ENCODE results near the gene ALKBH2. TPM values are rescaled to one million over a fixed set of nuclear protein-coding genes. Genes with fewer than 3 reads are reported as not detected.
"Not testable (repeated sequence)": the region's sequence is repeated elsewhere in the genome, so short reads cannot be mapped to it uniquely, and the experiment has no call there.

Gene ALKBH2
- total RNA-seq, 4 donors from 2014 or later: 17.6 to 36.5 (median 26.0) TPM

DNA sequence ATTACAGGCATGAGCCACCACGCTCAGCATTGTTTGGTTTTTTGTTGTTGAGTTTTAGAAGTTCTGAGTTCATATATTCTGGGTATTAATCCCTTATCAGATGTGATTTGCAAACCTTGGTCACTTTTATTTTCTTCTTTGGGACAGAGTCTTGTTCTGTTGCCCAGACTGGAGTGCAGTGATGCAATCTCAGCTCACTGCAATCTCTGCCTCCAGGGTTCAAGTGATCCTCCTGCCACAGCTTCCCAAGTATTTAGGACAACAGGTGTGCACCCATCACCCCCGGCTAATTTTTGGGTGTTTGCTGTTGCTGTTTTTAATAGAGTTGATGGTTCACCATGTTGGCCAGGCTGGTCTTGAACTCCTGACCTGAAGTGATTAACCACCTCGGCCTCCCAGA lies 29.1 kb downstream of the ALKBH2 start:
- no peak for DNase-seq (ENCODE audit: low spot score in 2 of 2)
- no peak for TF ChIP-seq POLR2A (IDR thresholded peaks at IDR 0.05)
- TF ChIP-seq, protein P1, sequence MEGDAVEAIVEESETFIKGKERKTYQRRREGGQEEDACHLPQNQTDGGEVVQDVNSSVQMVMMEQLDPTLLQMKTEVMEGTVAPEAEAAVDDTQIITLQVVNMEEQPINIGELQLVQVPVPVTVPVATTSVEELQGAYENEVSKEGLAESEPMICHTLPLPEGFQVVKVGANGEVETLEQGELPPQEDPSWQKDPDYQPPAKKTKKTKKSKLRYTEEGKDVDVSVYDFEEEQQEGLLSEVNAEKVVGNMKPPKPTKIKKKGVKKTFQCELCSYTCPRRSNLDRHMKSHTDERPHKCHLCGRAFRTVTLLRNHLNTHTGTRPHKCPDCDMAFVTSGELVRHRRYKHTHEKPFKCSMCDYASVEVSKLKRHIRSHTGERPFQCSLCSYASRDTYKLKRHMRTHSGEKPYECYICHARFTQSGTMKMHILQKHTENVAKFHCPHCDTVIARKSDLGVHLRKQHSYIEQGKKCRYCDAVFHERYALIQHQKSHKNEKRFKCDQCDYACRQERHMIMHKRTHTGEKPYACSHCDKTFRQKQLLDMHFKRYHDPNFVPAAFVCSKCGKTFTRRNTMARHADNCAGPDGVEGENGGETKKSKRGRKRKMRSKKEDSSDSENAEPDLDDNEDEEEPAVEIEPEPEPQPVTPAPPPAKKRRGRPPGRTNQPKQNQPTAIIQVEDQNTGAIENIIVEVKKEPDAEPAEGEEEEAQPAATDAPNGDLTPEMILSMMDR (IDR thresholded peaks at IDR 0.05): no peak
- intact Hi-C loops (cut with DNase I; ENCODE audit: low total_unique reads): no loop called here
- WGBS, 2 donors: 93 to 94% methylated on average over 3 of the region's 3 CpGs
- H3K4me3 ChIP-seq (ENCODE audit: low read depth, poor library complexity, severe bottlenecking): no peak overlapping the region

DNA sequence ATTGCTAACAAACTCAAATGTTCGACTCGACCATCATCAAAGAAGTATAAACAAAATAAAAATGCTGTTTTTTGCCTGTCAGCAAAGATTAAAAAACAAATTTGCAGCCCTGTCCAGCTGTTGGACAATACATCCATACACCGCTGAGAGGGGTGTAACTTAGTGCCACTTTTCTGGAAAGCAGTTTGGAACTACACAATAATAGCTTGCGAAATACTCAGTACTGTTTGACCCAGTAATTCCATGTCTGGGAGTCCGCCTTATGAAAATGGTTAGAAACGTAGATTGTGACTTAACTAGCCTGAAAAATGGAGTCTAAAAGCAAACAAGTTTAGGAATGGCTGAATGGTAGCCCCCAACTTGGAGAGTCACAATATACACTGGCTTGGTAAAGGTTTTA lies 34.5 kb downstream of the ALKBH2 start:
- no peak for TF ChIP-seq POLR2A (IDR thresholded peaks at IDR 0.05)
- TF ChIP-seq, protein P1 (IDR thresholded peaks at IDR 0.05): no peak
- WGBS, 2 donors: 95% methylated on average over 6 of the region's 6 CpGs
- no peak overlapping the region for H3K4me3 ChIP-seq (ENCODE audit: low read depth, poor library complexity, severe bottlenecking)
- DNase-seq (ENCODE audit: low spot score in 2 of 2): no peak
- intact Hi-C loops (cut with DNase I; ENCODE audit: low total_unique reads): no loop called here

DNA sequence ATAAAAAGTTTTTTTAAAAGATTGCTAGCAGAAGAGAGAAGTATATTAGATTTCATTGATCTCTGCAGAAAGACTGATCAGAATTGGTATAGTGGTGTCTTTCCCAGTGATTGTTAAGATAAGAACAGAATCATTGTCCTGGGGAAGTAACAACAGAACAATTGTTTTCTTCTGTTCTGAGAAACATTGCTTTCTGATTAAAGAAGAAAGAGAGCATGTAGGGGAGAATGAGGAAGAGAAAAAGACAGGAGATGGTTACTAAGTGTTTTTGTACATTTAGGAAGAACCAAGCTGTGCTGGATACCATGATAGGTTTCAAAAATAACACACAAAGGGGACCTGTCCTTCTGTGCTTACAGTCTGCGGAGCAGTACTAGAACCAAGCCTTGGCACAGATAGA lies 35.9 kb downstream of the ALKBH2 start:
- H3K4me3 ChIP-seq (ENCODE audit: low read depth, poor library complexity, severe bottlenecking): no peak overlapping the region
- TF ChIP-seq, protein P1 (IDR thresholded peaks at IDR 0.05): no peak
- no peak for TF ChIP-seq POLR2A (IDR thresholded peaks at IDR 0.05)
- WGBS, 2 donors: 96% methylated on average over 1 of the region's 1 CpG
- no peak for DNase-seq (ENCODE audit: low spot score in 2 of 2)
- intact Hi-C loops (cut with DNase I; ENCODE audit: low total_unique reads): no loop called here

DNA sequence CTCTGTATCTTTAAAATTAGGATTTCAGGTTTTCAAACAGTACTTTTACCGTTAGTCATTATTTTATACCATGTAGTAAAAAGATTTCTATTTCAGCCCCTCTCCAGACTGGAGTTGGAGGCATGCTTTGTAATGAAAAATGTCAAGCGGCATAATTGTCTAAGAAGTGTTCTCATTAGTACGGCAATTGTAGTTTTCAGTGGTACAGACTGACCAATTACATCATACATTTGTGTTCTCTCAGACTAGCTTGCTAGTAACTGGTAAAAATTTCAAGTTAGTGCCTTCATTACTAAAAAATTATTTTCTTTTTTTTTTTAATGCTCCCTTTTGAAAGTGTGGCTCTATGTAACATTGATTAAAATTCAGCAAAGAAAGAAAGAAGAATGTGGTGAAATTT lies 36.4 kb downstream of the ALKBH2 start:
- WGBS, 2 donors: 79 to 87% methylated on average over 3 of the region's 3 CpGs
- TF ChIP-seq POLR2A (IDR thresholded peaks at IDR 0.05): no peak
- TF ChIP-seq, protein P1 (IDR thresholded peaks at IDR 0.05): no peak
- DNase-seq (ENCODE audit: low spot score in 2 of 2): no peak
- intact Hi-C loops (cut with DNase I; ENCODE audit: low total_unique reads): no loop called here
- H3K4me3 ChIP-seq (ENCODE audit: low read depth, poor library complexity, severe bottlenecking): no peak overlapping the region

DNA sequence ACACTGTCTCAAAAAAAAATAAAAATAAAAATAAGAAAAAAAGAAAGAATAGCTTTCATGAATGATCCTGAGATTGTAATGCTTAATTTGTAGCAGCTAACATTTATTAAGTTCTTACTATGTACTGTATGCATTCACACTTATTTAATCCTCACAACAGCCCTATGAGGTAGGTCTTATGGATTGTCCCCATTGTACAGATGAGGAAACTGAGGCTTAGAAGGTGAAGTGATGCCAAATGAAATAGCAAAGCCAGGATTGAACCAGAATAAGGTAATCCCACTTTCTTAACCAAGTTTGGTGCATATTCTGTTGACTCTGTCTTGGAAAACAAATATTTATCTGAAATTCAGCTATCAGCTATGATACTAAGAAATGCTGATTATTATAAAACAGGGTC lies 38.8 kb downstream of the ALKBH2 start:
- no peak for DNase-seq (ENCODE audit: low spot score in 2 of 2)
- no peak overlapping the region for H3K4me3 ChIP-seq (ENCODE audit: low read depth, poor library complexity, severe bottlenecking)
- intact Hi-C loops (cut with DNase I; ENCODE audit: low total_unique reads): no loop called here
- TF ChIP-seq POLR2A (IDR thresholded peaks at IDR 0.05): no peak
- TF ChIP-seq, protein P1 (IDR thresholded peaks at IDR 0.05): no peak

DNA sequence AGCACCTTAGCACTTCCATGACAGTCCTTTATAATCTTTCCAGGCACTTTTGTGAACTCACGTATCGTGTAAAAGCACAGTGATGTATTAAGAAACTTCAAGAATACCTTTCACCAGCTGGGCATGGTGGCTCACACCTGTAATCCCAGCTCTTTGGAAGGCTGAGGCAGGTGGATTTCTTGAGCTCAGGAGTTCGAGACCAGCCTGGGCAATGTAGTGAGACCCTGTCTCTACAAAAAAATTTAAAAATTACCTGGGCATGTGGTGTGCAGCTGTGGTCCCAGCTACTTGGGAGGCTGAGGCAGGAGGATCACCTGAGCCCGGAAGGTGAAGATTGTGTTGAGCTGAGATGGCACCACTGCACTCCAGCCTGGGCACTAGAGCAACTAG lies 39.2 kb downstream of the ALKBH2 start:
- 84 to 89% methylated on average over 4 of the region's 4 CpGs for WGBS, 2 donors
- H3K4me3 ChIP-seq (ENCODE audit: low read depth, poor library complexity, severe bottlenecking); DNase-seq (ENCODE audit: low spot score in 2 of 2); intact Hi-C loops (cut with DNase I; ENCODE audit: low total_unique reads): not testable (repeated sequence)

All from lower leg skin (tissue), 4 donors.